B cell (primary cell): ENCODE results near the gene PFDN2. TPM values are rescaled to one million over a fixed set of nuclear protein-coding genes. Genes with fewer than 3 reads are reported as not detected.
A peak's percentile ranks its signal among the peaks of the same experiment; 100 is the strongest.

Experiments
- ATAC-seq: fragments of 200-7000 bp; cut with Tn5 transposase; one replicate; pipeline ENCODE4 v1.10.0; 2021; ENCODE audit warnings: low read depth, mild to moderate bottlenecking, moderate number of reproducible peaks, moderate library complexity
- CTCF ChIA-PET: fragments of 350-600 bp; sonication (Branson Sonifier 250); formaldehyde crosslinking; loops from one replicate; lab custom pipeline; 2021; ENCODE audit warnings: antibody characterized with exemption, inconsistent platforms; lab: Charles Lee
- POLR2A ChIA-PET: fragments of 350-600 bp; sonication (Branson Sonifier 250); formaldehyde crosslinking; loops from one replicate; lab custom pipeline; 2021; ENCODE audit warnings: antibody characterized with exemption; lab: Charles Lee
- DNase-seq: peaks from one replicate; pipeline ENCODE4 v3.0.0; 2013
- H2AFZ ChIP-seq: 2 replicates; pipeline ENCODE4 v1.6.1; 2012; ENCODE audit warnings: mild to moderate bottlenecking, low read depth, low read length; ENCODE audit not compliant: insufficient read depth, poor library complexity, severe bottlenecking
- H3K27ac ChIP-seq, 2 donors: 1 replicate in 1 of 2; 2 replicates in 1 of 2; pipeline ENCODE4 v1.5.1; 2012 to 2013; ENCODE audit warnings: low read length in 2 of 2, mild to moderate bottlenecking in 2 of 2, moderate library complexity in 1 of 2
- H3K27me3 ChIP-seq, 4 experiments: fragments of 200-600 bp in 1 of 4; sonication (generic) in 1 of 4; replicated peaks in 1 of 4; 1 replicate in 2 of 4; 2 replicates in 2 of 4; pipeline versions ENCODE4 v1.6.1 to v1.7.0; 2013 to 2016; ENCODE audit warnings: low read length in 3 of 4, mild to moderate bottlenecking in 2 of 4, mixed read lengths in 1 of 4, moderate library complexity in 1 of 4; ENCODE audit not compliant: insufficient read depth in 4 of 4, control insufficient read depth in 3 of 4; ENCODE audit errors: control extremely low read depth in 1 of 4
- H3K36me3 ChIP-seq, 2 experiments: replicated peaks in 1 of 2; 1 replicate in 1 of 2; 2 replicates in 1 of 2; pipeline versions ENCODE4 v1.6.1 to v1.7.1; 2013; ENCODE audit warnings: low read length in 1 of 2; ENCODE audit not compliant: insufficient read depth in 2 of 2, control insufficient read depth in 1 of 2; ENCODE audit errors: control extremely low read depth in 1 of 2, extremely low read depth in 1 of 2
- H3K4me1 ChIP-seq, 2 donors: fragments of 200-600 bp in 1 of 2; sonication (generic) in 1 of 2; 1 replicate in 1 of 2; 2 replicates in 1 of 2; pipeline versions ENCODE4 v1.5.1 to v1.6.1; 2013 to 2017; ENCODE audit warnings: low read length in 2 of 2; ENCODE audit not compliant: control insufficient read depth in 2 of 2, insufficient read depth in 2 of 2
- H3K4me2 ChIP-seq: replicated peaks from 2 replicates; pipeline ENCODE3; 2012; ENCODE audit warnings: mild to moderate bottlenecking, low read depth, low read length; ENCODE audit not compliant: poor library complexity, severe bottlenecking
- H3K4me3 ChIP-seq, 5 experiments: fragments of 200-600 bp in 1 of 5; sonication (generic) in 1 of 5; 1 replicate in 3 of 5; 2 replicates in 2 of 5; pipeline versions ENCODE4 v1.5.1 to v1.7.0; 2011 to 2016; ENCODE audit warnings: low read length in 4 of 5, mild to moderate bottlenecking in 4 of 5, low read depth in 2 of 5, control low read depth in 1 of 5, moderate library complexity in 1 of 5; ENCODE audit not compliant: insufficient read depth in 1 of 5; ENCODE audit errors: control extremely low read depth in 1 of 5, extremely low read depth in 1 of 5
- H3K79me2 ChIP-seq: fragments of 200-600 bp; sonication (generic); one replicate; pipeline ENCODE4 v1.6.0; 2016; ENCODE audit warnings: low read length; ENCODE audit not compliant: control insufficient read depth, insufficient read depth
- H3K9ac ChIP-seq: fragments of 200-600 bp; sonication (generic); 2 replicates; pipeline ENCODE4 v1.6.1; 2017; ENCODE audit warnings: mild to moderate bottlenecking, low read length, moderate library complexity
- H3K9me3 ChIP-seq, 3 donors: one replicate each; pipeline versions ENCODE4 v1.6.1 to v1.7.1; 2013; ENCODE audit warnings: low read length in 2 of 3; ENCODE audit not compliant: control insufficient read depth in 2 of 3, insufficient read depth in 1 of 3; ENCODE audit errors: control extremely low read depth in 1 of 3
- H4K20me1 ChIP-seq: 2 replicates; pipeline ENCODE4 v1.6.0; 2012; ENCODE audit warnings: mild to moderate bottlenecking, low read length; ENCODE audit not compliant: insufficient read depth, control insufficient read depth, poor library complexity, severe bottlenecking
- H3K27ac Mint-ChIP-seq: one replicate; pipeline ENCODE4 v1.8.0; 2021; ENCODE audit warnings: mixed read lengths
- H3K27me3 Mint-ChIP-seq: one replicate; pipeline ENCODE4 v1.8.0; 2021; ENCODE audit warnings: mixed read lengths
- H3K4me1 Mint-ChIP-seq: one replicate; pipeline ENCODE4 v1.8.0; 2021; ENCODE audit warnings: mixed read lengths
- H3K4me3 Mint-ChIP-seq: one replicate; pipeline ENCODE4 v1.8.0; 2021; ENCODE audit warnings: mixed read lengths
- H3K9me3 Mint-ChIP-seq: one replicate; pipeline ENCODE4 v1.8.0; 2022; ENCODE audit warnings: mixed read lengths; ENCODE audit not compliant: insufficient read depth
- CTCF ChIP-seq: fragments of 200-600 bp; IDR thresholded peaks from one replicate; pipeline ENCODE4 v1.8.0; 2022; ENCODE audit warnings: antibody characterized with exemption, mild to moderate bottlenecking
- EZH2 ChIP-seq: IDR thresholded peaks from 2 replicates; pipeline ENCODE4 v1.6.1; 2012; ENCODE audit warnings: borderline replicate concordance, low read depth, mild to moderate bottlenecking, moderate library complexity, low read length; ENCODE audit not compliant: insufficient read depth, poor library complexity, severe bottlenecking
- WGBS: methylation state at CpG from one replicate; pipeline ENCODE4 v1.1.5; 2013; ENCODE audit warnings: missing lambda C conversion rate; ENCODE audit not compliant: insufficient coverage; 5-methylcytosine and 5-hydroxymethylcytosine counted together
- intact Hi-C: fragments of 100-400 bp; cut with micrococcal nuclease; formaldehyde crosslinking; loops from one replicate; pipeline ENCODE4 v1.10.0; 2022
- polyA plus RNA-seq: library from polyadenylated mRNA; depleted of rRNA; stranded (reverse); fragments of >200 nt; gene quantifications from 2 replicates; pipeline ENCODE4 v1.2.3, GENCODE V29; 2012
- total RNA-seq, 2 donors: library from RNA; stranded (reverse); fragments of 120-200 nt in 1 of 2; gene quantifications; 1 replicate in 1 of 2; 2 replicates in 1 of 2; pipeline versions ENCODE4 v1.2.3 to v1.2.4, GENCODE V29; 2013 to 2022

Gene PFDN2
- total and polyA plus RNA-seq, 2 donors (not counting 1 experiment from before 2014, with no cell fraction given): 29.9 to 43.2 TPM

GRCh38 chr1:161054805-161055204 lies 63.0 kb downstream of the PFDN2 start:
- Histone ChIP-seq H3K4me3 (no peak overlapping the region), H3K36me3 (peaks cover 2 to 79% of the 10 kb centered on the region in 2 experiments), H3K27ac (no peak overlapping the region), H3K9ac (no peak overlapping the region), H3K9me3 (no peaks in the 10 kb centered on the region), H3K79me2 (peaks cover 82% of the 10 kb centered on the region), H3K4me2 (no peak overlapping the region), H3K27me3 (no peaks in the 10 kb centered on the region), H4K20me1 (peaks cover 62% of the 10 kb centered on the region), H2AFZ (no peak overlapping the region), H3K4me1 (peaks cover 0 to 5% of the 10 kb centered on the region in 2 donors)
- Mint-ChIP-seq H3K4me1 (peaks cover 19% of the 10 kb centered on the region), H3K9me3 (no peaks in the 10 kb centered on the region), H3K4me3 (no peak overlapping the region), H3K27ac (peak overlapping the region; percentile 20), H3K27me3 (no peaks in the 10 kb centered on the region)
- ChIA-PET CTCF (interaction anchor here (0.6 to 2.3 kb wide), 7 partner anchors 8 to 730 kb away, joined by 3 to 10 read pairs (median 3); partner anchors contain the start of gene USF1), POLR2A (no interaction called here)
- intact Hi-C loops: no loop called here
- TF ChIP-seq CTCF: no peak
- no peak for TF ChIP-seq EZH2
- no peak for ATAC-seq
- 76% methylated on average over 4 of the region's 7 CpGs for WGBS
- DNase-seq: no peak

GRCh38 chr1:161054232-161054631 lies 63.6 kb downstream of the PFDN2 start:
- ATAC-seq (no peak), DNase-seq (no peak)
- Histone ChIP-seq H3K4me1 (peaks cover 0 to 3% of the 10 kb centered on the region in 2 donors), H3K4me3 (no peak overlapping the region), H3K27me3 (no peaks in the 10 kb centered on the region), H3K9ac (no peak overlapping the region), H2AFZ (no peak overlapping the region), H3K4me2 (no peak overlapping the region), H3K79me2 (peaks cover 76% of the 10 kb centered on the region), H3K36me3 (peaks cover 3 to 79% of the 10 kb centered on the region in 2 experiments), H3K9me3 (no peaks in the 10 kb centered on the region), H3K27ac (no peak overlapping the region), H4K20me1 (peaks cover 56% of the 10 kb centered on the region)
- ChIA-PET CTCF (interaction anchor here (0.8 to 2.3 kb wide), 5 partner anchors 8 to 57 kb away, joined by 3 to 10 read pairs (median 4); partner anchors contain the start of gene USF1), POLR2A (no interaction called here)
- peaks cover 14% of the 10 kb centered on the region for H3K4me1 Mint-ChIP-seq
- TF ChIP-seq CTCF (no peak), EZH2 (no peak)
- WGBS: 98% methylated on average over 4 of the region's 4 CpGs
- intact Hi-C loops: no loop called here
- H3K4me3 Mint-ChIP-seq: no peak overlapping the region
- H3K27me3 Mint-ChIP-seq: no peaks in the 10 kb centered on the region
- no peaks in the 10 kb centered on the region for H3K9me3 Mint-ChIP-seq
- peak overlapping the region; percentile 53 for H3K27ac Mint-ChIP-seq
